Ishikawa (cell line): ENCODE measurements around the gene CEP131.

Source experiments
- CEBPB ChIP-seq: IDR thresholded peaks from 2 replicates; pipeline ENCODE4 v1.6.1; 2012
- CREB1 ChIP-seq: IDR thresholded peaks from 2 replicates; pipeline ENCODE4 v1.6.1; 2012; ENCODE audit warnings: low read depth
- EGR1 ChIP-seq: IDR thresholded peaks from 2 replicates; pipeline ENCODE4 v1.6.1; 2012
- EP300 ChIP-seq: IDR thresholded peaks from 2 replicates; pipeline ENCODE4 v1.6.1; 2012; ENCODE audit warnings: borderline replicate concordance
- FOXM1 ChIP-seq: IDR thresholded peaks from 2 replicates; pipeline ENCODE4 v1.6.1; 2012; ENCODE audit warnings: low read depth, borderline replicate concordance
- MAX ChIP-seq: IDR thresholded peaks from 2 replicates; pipeline ENCODE4 v1.6.1; 2012
- NFIC ChIP-seq: IDR thresholded peaks from 2 replicates; pipeline ENCODE4 v1.6.1; 2012
- RAD21 ChIP-seq: IDR thresholded peaks from 2 replicates; pipeline ENCODE4 v1.6.1; 2012; ENCODE audit warnings: low read depth
- TAF1 ChIP-seq: IDR thresholded peaks from 2 replicates; pipeline ENCODE4 v1.6.1; 2012; ENCODE audit warnings: low read depth, mild to moderate bottlenecking
- TCF12 ChIP-seq: IDR thresholded peaks from 2 replicates; pipeline ENCODE4 v1.6.1; 2012; ENCODE audit warnings: low read depth
- TEAD4 ChIP-seq: IDR thresholded peaks from 2 replicates; pipeline ENCODE4 v1.6.1; 2012
- YY1 ChIP-seq: IDR thresholded peaks from 2 replicates; pipeline ENCODE4 v1.6.1; 2012; ENCODE audit warnings: low read depth
- ZBTB7A ChIP-seq: IDR thresholded peaks from 2 replicates; pipeline ENCODE4 v1.6.1; 2012; ENCODE audit warnings: low read depth
- TF ChIP-seq, protein P1 (sequence below): IDR thresholded peaks from 2 replicates; pipeline ENCODE4 v1.6.1; 2012
- TF ChIP-seq, protein P2 (sequence below): IDR thresholded peaks from 2 replicates; pipeline ENCODE4 v1.6.1; 2012; ENCODE audit warnings: low read depth, mild to moderate bottlenecking

Gene CEP131

GRCh38 chr17:81173052-81173761 lies 49.6 kb downstream of the CEP131 start:
- TF ChIP-seq CEBPB (no peak), YY1 (no peak), CREB1 (no peak), EP300 (no peak), TAF1 (no peak), NFIC (no peak), TEAD4 (no peak)

- TF ChIP-seq EGR1 (no peak), TCF12 (no peak), MAX (no peak), RAD21 (no peak), ZBTB7A (no peak), CREB1 (no peak), FOXM1 (no peak), TAF1 (no peak), NFIC (no peak), EP300 (no peak), CEBPB (no peak), YY1 (no peak), TEAD4 (no peak)
- TF ChIP-seq, protein P1, sequence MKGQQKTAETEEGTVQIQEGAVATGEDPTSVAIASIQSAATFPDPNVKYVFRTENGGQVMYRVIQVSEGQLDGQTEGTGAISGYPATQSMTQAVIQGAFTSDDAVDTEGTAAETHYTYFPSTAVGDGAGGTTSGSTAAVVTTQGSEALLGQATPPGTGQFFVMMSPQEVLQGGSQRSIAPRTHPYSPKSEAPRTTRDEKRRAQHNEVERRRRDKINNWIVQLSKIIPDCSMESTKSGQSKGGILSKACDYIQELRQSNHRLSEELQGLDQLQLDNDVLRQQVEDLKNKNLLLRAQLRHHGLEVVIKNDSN = no peak
- TF ChIP-seq, protein P2, sequence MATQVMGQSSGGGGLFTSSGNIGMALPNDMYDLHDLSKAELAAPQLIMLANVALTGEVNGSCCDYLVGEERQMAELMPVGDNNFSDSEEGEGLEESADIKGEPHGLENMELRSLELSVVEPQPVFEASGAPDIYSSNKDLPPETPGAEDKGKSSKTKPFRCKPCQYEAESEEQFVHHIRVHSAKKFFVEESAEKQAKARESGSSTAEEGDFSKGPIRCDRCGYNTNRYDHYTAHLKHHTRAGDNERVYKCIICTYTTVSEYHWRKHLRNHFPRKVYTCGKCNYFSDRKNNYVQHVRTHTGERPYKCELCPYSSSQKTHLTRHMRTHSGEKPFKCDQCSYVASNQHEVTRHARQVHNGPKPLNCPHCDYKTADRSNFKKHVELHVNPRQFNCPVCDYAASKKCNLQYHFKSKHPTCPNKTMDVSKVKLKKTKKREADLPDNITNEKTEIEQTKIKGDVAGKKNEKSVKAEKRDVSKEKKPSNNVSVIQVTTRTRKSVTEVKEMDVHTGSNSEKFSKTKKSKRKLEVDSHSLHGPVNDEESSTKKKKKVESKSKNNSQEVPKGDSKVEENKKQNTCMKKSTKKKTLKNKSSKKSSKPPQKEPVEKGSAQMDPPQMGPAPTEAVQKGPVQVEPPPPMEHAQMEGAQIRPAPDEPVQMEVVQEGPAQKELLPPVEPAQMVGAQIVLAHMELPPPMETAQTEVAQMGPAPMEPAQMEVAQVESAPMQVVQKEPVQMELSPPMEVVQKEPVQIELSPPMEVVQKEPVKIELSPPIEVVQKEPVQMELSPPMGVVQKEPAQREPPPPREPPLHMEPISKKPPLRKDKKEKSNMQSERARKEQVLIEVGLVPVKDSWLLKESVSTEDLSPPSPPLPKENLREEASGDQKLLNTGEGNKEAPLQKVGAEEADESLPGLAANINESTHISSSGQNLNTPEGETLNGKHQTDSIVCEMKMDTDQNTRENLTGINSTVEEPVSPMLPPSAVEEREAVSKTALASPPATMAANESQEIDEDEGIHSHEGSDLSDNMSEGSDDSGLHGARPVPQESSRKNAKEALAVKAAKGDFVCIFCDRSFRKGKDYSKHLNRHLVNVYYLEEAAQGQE = no peak
Observed at GRCh38 chr17:81171941-81172340, 50.8 kb downstream of the CEP131 start.

DNA sequence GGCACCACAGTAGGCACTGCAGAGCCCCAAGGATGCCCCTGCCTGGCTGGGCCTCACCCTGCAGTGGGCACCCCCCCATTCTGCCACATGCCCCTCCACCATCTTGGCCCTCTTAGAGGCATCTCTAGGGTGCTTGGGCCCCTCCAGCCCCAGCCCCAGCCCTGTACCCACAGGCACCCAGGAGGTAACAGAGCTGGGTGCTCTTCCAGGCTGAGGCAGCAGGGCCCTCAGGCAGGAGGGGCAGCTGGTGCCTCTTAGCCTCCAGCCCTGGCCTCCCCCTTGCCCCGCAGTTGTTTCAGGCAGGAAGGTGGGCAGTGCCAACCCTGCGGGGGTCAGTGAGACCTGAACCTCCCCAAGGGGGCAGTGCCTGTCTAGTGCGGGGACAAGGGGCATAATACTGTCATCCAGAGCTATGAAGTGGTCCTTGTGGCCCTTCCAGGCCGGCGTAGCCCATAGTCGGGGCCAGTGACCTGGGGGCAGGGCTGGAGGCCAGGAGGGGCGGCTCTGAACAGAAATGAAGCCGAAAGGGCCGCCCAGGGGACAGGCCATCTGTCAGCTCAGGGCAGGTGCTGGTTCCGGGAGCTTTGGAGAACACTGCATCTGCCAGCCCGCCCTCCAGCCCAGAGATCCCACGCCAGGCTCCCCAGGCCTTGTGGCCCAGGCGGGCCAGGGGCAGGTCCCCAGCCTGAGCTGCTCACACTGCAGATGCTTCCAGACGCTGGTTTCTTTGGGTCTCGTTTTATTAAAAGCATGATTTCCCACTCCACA lies 51.9 kb downstream of the CEP131 start:
- TF ChIP-seq MAX (no peak), FOXM1 (no peak), TCF12 (no peak), EP300 (no peak), YY1 (no peak), TAF1 (no peak), CEBPB (no peak), TEAD4 (no peak), NFIC (no peak), RAD21 (no peak), EGR1 (no peak), ZBTB7A (no peak), CREB1 (no peak)
- TF ChIP-seq, protein P2 = no peak
- TF ChIP-seq, protein P1 = no peak

DNA sequence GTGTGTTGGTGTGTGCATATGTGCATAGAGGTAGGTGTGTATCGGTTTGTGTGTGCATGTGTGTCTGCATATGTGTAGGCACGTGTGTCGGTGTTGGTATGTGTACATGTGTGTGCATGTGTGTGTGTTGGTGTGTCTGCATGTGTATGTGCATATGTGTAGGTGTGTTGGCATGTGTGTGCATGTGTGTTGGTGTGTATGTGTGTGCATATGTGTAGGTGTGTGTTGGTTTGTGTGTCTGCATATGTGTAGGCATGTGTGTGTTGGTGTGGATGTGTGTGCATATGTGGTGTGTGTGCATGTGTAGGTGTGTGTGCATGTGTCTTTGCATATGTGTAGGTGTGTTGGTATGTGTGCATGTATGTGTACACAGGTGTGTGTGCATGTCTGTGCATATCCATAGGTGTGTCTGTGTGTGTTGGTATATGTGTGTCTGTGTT lies 52.9 kb downstream of the CEP131 start:
- TF ChIP-seq, protein P2 = no peak
- TF ChIP-seq, protein P1 = no peak
- no peak for TF ChIP-seq RAD21
- TF ChIP-seq TEAD4 = no peak
- TF ChIP-seq CEBPB = no peak
- TF ChIP-seq EGR1 = no peak
- TF ChIP-seq ZBTB7A = no peak
- no peak for TF ChIP-seq CREB1
- no peak for TF ChIP-seq EP300
- no peak for TF ChIP-seq FOXM1
- no peak for TF ChIP-seq NFIC
- no peak for TF ChIP-seq YY1
- TF ChIP-seq MAX = no peak
